DOHH2 (cell line): ENCODE data around the gene MUC2.

Experiments used
- H3F3A ChIP-seq: fragments of 200-600 bp; sonication (generic), shearing (Covaris generic); 2 replicates; pipeline ENCODE4 v1.6.0; 2016; ENCODE audit warnings: antibody characterized with exemption, mild to moderate bottlenecking; ENCODE audit not compliant: control insufficient read depth, insufficient read depth
- H3K27ac ChIP-seq: fragments of 200-600 bp; sonication (generic); 2 replicates; pipeline ENCODE4 v1.5.1; 2014; ENCODE audit warnings: low read depth, mild to moderate bottlenecking, low read length, moderate library complexity
- H3K27me3 ChIP-seq: fragments of 200-600 bp; sonication (generic); 2 replicates; pipeline ENCODE4 v1.6.1; 2014; ENCODE audit warnings: mild to moderate bottlenecking, low read length, mixed read lengths; ENCODE audit not compliant: control insufficient read depth
- H3K36me3 ChIP-seq: fragments of 200-600 bp; sonication (generic); 2 replicates; pipeline ENCODE4 v1.6.1; 2014; ENCODE audit warnings: mild to moderate bottlenecking, low read length, moderate library complexity, mixed read lengths; ENCODE audit not compliant: control insufficient read depth
- H3K4me1 ChIP-seq: fragments of 200-600 bp; sonication (generic); 2 replicates; pipeline ENCODE4 v1.6.1; 2014; ENCODE audit warnings: mild to moderate bottlenecking, low read length, mixed read lengths; ENCODE audit not compliant: control insufficient read depth
- H3K4me2 ChIP-seq: fragments of 200-600 bp; sonication (generic); 2 replicates; pipeline ENCODE4 v1.6.0; 2014; ENCODE audit warnings: mild to moderate bottlenecking, low read length, moderate library complexity
- H3K4me3 ChIP-seq: fragments of 200-600 bp; sonication (generic); 2 replicates; pipeline ENCODE4 v1.5.1; 2014; ENCODE audit warnings: mild to moderate bottlenecking, low read length, mixed read lengths
- H3K79me2 ChIP-seq: fragments of 200-600 bp; sonication (generic); 2 replicates; pipeline ENCODE4 v1.6.1; 2014; ENCODE audit warnings: mild to moderate bottlenecking, low read length, mixed read lengths; ENCODE audit not compliant: control insufficient read depth
- H3K9me2 ChIP-seq: fragments of 200-600 bp; sonication (generic); replicated peaks from 2 replicates; pipeline ENCODE4 v1.6.1; 2014; ENCODE audit warnings: mild to moderate bottlenecking, low read length, mixed read lengths; ENCODE audit not compliant: control insufficient read depth
- H3K9me3 ChIP-seq: fragments of 200-600 bp; sonication (generic); 2 replicates; pipeline ENCODE4 v1.6.1; 2014; ENCODE audit warnings: antibody characterized with exemption, low read length, mixed read lengths; ENCODE audit not compliant: control insufficient read depth, insufficient read depth
- H4K20me1 ChIP-seq: fragments of 200-600 bp; sonication (generic); 2 replicates; pipeline ENCODE4 v1.6.0; 2014; ENCODE audit warnings: low read depth, mild to moderate bottlenecking, antibody characterized with exemption, low read length, moderate library complexity; ENCODE audit not compliant: control insufficient read depth, insufficient read depth
- EZH2phosphoT487 ChIP-seq: fragments of 200-600 bp; sonication (generic); IDR thresholded peaks from 2 replicates; pipeline ENCODE4 v1.6.1; 2017; ENCODE audit warnings: borderline replicate concordance, mild to moderate bottlenecking, antibody characterized with exemption, low read length, moderate library complexity, mixed read lengths
- TF ChIP-seq, protein P1 (sequence below): fragments of 200-600 bp; sonication (generic); IDR thresholded peaks from one replicate; pipeline ENCODE4 v1.5.1; 2014; ENCODE audit warnings: antibody characterized with exemption, mild to moderate bottlenecking, low read depth, low read length; ENCODE audit not compliant: poor library complexity, severe bottlenecking

The MUC2 gene

GRCh38 chr11:1081601-1082311 is 7.1 kb downstream of the MUC2 start:
- Histone ChIP-seq H3F3A (no peaks in the 10 kb centered on the region), H3K9me3 (peaks cover 9% of the 10 kb centered on the region; the same call in 1 of the 2 replicates), H4K20me1 (no peaks in the 10 kb centered on the region), H3K4me2 (no peak overlapping the region), H3K9me2 (no peaks in the 10 kb centered on the region), H3K27ac (no peak overlapping the region), H3K4me3 (no peak overlapping the region), H3K36me3 (no peaks in the 10 kb centered on the region), H3K4me1 (no peaks in the 10 kb centered on the region), H3K27me3 (no peaks in the 10 kb centered on the region), H3K79me2 (no peaks in the 10 kb centered on the region)
- TF ChIP-seq, protein P1, sequence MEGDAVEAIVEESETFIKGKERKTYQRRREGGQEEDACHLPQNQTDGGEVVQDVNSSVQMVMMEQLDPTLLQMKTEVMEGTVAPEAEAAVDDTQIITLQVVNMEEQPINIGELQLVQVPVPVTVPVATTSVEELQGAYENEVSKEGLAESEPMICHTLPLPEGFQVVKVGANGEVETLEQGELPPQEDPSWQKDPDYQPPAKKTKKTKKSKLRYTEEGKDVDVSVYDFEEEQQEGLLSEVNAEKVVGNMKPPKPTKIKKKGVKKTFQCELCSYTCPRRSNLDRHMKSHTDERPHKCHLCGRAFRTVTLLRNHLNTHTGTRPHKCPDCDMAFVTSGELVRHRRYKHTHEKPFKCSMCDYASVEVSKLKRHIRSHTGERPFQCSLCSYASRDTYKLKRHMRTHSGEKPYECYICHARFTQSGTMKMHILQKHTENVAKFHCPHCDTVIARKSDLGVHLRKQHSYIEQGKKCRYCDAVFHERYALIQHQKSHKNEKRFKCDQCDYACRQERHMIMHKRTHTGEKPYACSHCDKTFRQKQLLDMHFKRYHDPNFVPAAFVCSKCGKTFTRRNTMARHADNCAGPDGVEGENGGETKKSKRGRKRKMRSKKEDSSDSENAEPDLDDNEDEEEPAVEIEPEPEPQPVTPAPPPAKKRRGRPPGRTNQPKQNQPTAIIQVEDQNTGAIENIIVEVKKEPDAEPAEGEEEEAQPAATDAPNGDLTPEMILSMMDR, result no peak
- TF ChIP-seq EZH2phosphoT487, result no peak

DNA sequence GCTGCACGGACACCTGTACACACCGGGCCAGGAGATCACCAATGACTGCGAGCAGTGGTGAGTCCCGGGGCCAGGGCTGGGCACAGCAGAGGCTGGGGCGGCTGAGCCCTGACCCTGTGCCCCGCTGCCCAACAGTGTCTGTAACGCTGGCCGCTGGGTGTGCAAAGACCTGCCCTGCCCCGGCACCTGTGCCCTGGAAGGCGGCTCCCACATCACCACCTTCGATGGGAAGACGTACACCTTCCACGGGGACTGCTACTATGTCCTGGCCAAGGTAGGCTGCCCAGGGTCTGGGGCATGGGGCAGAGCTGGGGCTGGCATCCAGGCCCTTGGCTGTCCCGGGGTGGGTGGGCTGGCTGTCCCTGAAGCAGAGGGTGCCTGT is 7.7 kb downstream of the MUC2 start:
- no peak overlapping the region for H3K27ac ChIP-seq
- no peak for TF ChIP-seq EZH2phosphoT487
- TF ChIP-seq, protein P1, result no peak
- H3K4me3 ChIP-seq, result no peak overlapping the region
- no peak overlapping the region for H3K4me2 ChIP-seq
- no peaks in the 10 kb centered on the region for H3K36me3 ChIP-seq
- no peaks in the 10 kb centered on the region for H3F3A ChIP-seq
- no peaks in the 10 kb centered on the region for H3K4me1 ChIP-seq
- H3K9me3 ChIP-seq, result peaks cover 9% of the 10 kb centered on the region; the same call in 1 of the 2 replicates
- H3K9me2 ChIP-seq, result no peaks in the 10 kb centered on the region
- H3K27me3 ChIP-seq, result no peaks in the 10 kb centered on the region
- no peaks in the 10 kb centered on the region for H3K79me2 ChIP-seq
- H4K20me1 ChIP-seq, result no peaks in the 10 kb centered on the region

GRCh38 chr11:1082728-1083620 is 8.3 kb downstream of the MUC2 start:
- peaks cover 3% of the 10 kb centered on the region; the same call in 1 of the 2 replicates for H3K9me3 ChIP-seq

More at GRCh38 chr11:1082728-1083620, 8.3 kb downstream of the MUC2 start:
- H3K4me1 ChIP-seq, result no peaks in the 10 kb centered on the region
- no peaks in the 10 kb centered on the region for H3K27me3 ChIP-seq
- H3K4me2 ChIP-seq, result no peak overlapping the region
- H3K27ac ChIP-seq, result no peak overlapping the region
- no peaks in the 10 kb centered on the region for H3K79me2 ChIP-seq
- TF ChIP-seq EZH2phosphoT487, result no peak
- TF ChIP-seq, protein P1, result no peak
- no peaks in the 10 kb centered on the region for H3K36me3 ChIP-seq
- H3K4me3 ChIP-seq, result no peak overlapping the region
- H4K20me1 ChIP-seq, result no peaks in the 10 kb centered on the region
- no peaks in the 10 kb centered on the region for H3K9me2 ChIP-seq
- H3F3A ChIP-seq, result no peaks in the 10 kb centered on the region
